Kidney capillary endothelial cell (primary cell): ENCODE results near the gene C16orf90.
"Not testable (repeated sequence)": the region's sequence is repeated elsewhere in the genome, so short reads cannot be mapped to it uniquely, and the experiment has no call there.

Experiments
- DNase-seq: peaks from one replicate; pipeline ENCODE4 v3.0.0-alpha.2; 2018; ENCODE audit warnings: low spot score

Gene C16orf90

GRCh38 chr16:3511286-3512180, 16.2 kb upstream of the C16orf90 start:
- no peak for DNase-seq

GRCh38 chr16:3510416-3510815, 15.1 kb upstream of the C16orf90 start:
- no peak for DNase-seq

- DNase-seq, result no peak
Observed at GRCh38 chr16:3509470-3509928, 14.2 kb upstream of the C16orf90 start.

GRCh38 chr16:3508736-3509135, 13.4 kb upstream of the C16orf90 start:
- no peak for DNase-seq

- DNase-seq, result no peak
Observed at GRCh38 chr16:3503523-3503922, 8.2 kb upstream of the C16orf90 start.

- no peak for DNase-seq
Observed at GRCh38 chr16:3501783-3502400, 6.6 kb upstream of the C16orf90 start.

- DNase-seq, result not testable (repeated sequence)
Observed at GRCh38 chr16:3501412-3501761, 6.1 kb upstream of the C16orf90 start.

- DNase-seq, result no peak
Observed at GRCh38 chr16:3498988-3499387, 3.7 kb upstream of the C16orf90 start.

- DNase-seq, result no peak
Observed at GRCh38 chr16:3497771-3498170, 2.5 kb upstream of the C16orf90 start.

GRCh38 chr16:3496386-3496785, 1.1 kb upstream of the C16orf90 start:
- no peak for DNase-seq

GRCh38 chr16:3494386-3494973, 809 bp downstream of the C16orf90 start:
- DNase-seq, result no peak

GRCh38 chr16:3492356-3492755, 2.9 kb downstream of the C16orf90 start:
- DNase-seq, result no peak

GRCh38 chr16:3490911-3491629, 4.2 kb downstream of the C16orf90 start:
- no peak for DNase-seq

GRCh38 chr16:3488801-3489200, 6.5 kb downstream of the C16orf90 start:
- no peak for DNase-seq

GRCh38 chr16:3487521-3488410, 7.5 kb downstream of the C16orf90 start:
- no peak for DNase-seq

- no peak for DNase-seq
Observed at GRCh38 chr16:3486506-3487215, 8.6 kb downstream of the C16orf90 start.

- no peak for DNase-seq
Observed at GRCh38 chr16:3485821-3486505, 9.3 kb downstream of the C16orf90 start.

GRCh38 chr16:3485097-3485745, 10.1 kb downstream of the C16orf90 start:
- no peak for DNase-seq

- no peak for DNase-seq
Observed at GRCh38 chr16:3484318-3485096, 10.8 kb downstream of the C16orf90 start.
